NOMO-1 treated with dmso at 0.1 percent for 144 hours (cell line): ENCODE data around the gene GSG1L.
"Not testable (repeated sequence)": the region's sequence is repeated elsewhere in the genome, so short reads cannot be mapped to it uniquely, and the experiment has no call there.

ENCODE experiments used
- DNase-seq: peaks from one replicate; lab custom pipeline; 2025; ENCODE audit not compliant: unreplicated experiment; lab: John Stamatoyannopoulos, UW

Gene GSG1L

GRCh38 chr16:27762441-27762840, 301.1 kb downstream of the GSG1L start:
- DNase-seq: no peak

GRCh38 chr16:27761816-27762215, 301.7 kb downstream of the GSG1L start:
- DNase-seq: no peak

GRCh38 chr16:27760789-27761176, 302.7 kb downstream of the GSG1L start:
- DNase-seq: no peak

- peak; percentile 35 for DNase-seq
These were observed 303.3 kb downstream of the GSG1L start for GRCh38 chr16:27759967-27760788.

- no peak for DNase-seq
These were observed 304.1 kb downstream of the GSG1L start for GRCh38 chr16:27759301-27759871.

GRCh38 chr16:27758544-27758943, 305.0 kb downstream of the GSG1L start:
- no peak for DNase-seq

GRCh38 chr16:27756206-27756970, 307.1 kb downstream of the GSG1L start:
- peak; percentile 24 for DNase-seq

GRCh38 chr16:27754788-27755690, 308.5 kb downstream of the GSG1L start:
- no peak for DNase-seq

- DNase-seq: no peak
These were observed 310.0 kb downstream of the GSG1L start for GRCh38 chr16:27753563-27753962.

GRCh38 chr16:27752241-27752640, 311.3 kb downstream of the GSG1L start:
- DNase-seq: no peak

- no peak for DNase-seq
These were observed 311.8 kb downstream of the GSG1L start for GRCh38 chr16:27751676-27752075.

GRCh38 chr16:27751233-27751632, 312.3 kb downstream of the GSG1L start:
- DNase-seq: no peak

GRCh38 chr16:27749946-27750345, 313.6 kb downstream of the GSG1L start:
- DNase-seq: no peak

- DNase-seq: no peak
These were observed 314.0 kb downstream of the GSG1L start for GRCh38 chr16:27749547-27749875.

GRCh38 chr16:27748868-27749546, 314.5 kb downstream of the GSG1L start:
- DNase-seq: no peak

GRCh38 chr16:27747946-27748345, 315.6 kb downstream of the GSG1L start:
- no peak for DNase-seq

- DNase-seq: no peak
These were observed 317.2 kb downstream of the GSG1L start for GRCh38 chr16:27746076-27746855.

GRCh38 chr16:27745348-27745747, 318.2 kb downstream of the GSG1L start:
- no peak for DNase-seq

GRCh38 chr16:27743963-27744362, 319.6 kb downstream of the GSG1L start:
- no peak for DNase-seq

- DNase-seq: not testable (repeated sequence)
These were observed 320.5 kb downstream of the GSG1L start for GRCh38 chr16:27743001-27743400.
